Mammary epithelial cell (primary cell): ENCODE data around the gene ATP6V0A4.

Experiments used
- EZH2 ChIP-seq: IDR thresholded peaks from 2 replicates; pipeline ENCODE4 v1.6.1; 2012; ENCODE audit warnings: low read length, inconsistent platforms, borderline replicate concordance
- TF ChIP-seq, protein P1 (sequence below), 2 donors: IDR thresholded peaks in 1 of 2; conservative IDR thresholded peaks in 1 of 2; 2 replicates each; pipeline ENCODE4 v1.5.1; 2011 to 2012; ENCODE audit warnings: inconsistent platforms in 2 of 2, low read length in 2 of 2, mild to moderate bottlenecking in 2 of 2, control low read depth in 1 of 2, low read depth in 1 of 2; ENCODE audit not compliant: insufficient read depth in 1 of 2; ENCODE audit errors: extremely low read depth in 1 of 2

- TF ChIP-seq, protein P1, sequence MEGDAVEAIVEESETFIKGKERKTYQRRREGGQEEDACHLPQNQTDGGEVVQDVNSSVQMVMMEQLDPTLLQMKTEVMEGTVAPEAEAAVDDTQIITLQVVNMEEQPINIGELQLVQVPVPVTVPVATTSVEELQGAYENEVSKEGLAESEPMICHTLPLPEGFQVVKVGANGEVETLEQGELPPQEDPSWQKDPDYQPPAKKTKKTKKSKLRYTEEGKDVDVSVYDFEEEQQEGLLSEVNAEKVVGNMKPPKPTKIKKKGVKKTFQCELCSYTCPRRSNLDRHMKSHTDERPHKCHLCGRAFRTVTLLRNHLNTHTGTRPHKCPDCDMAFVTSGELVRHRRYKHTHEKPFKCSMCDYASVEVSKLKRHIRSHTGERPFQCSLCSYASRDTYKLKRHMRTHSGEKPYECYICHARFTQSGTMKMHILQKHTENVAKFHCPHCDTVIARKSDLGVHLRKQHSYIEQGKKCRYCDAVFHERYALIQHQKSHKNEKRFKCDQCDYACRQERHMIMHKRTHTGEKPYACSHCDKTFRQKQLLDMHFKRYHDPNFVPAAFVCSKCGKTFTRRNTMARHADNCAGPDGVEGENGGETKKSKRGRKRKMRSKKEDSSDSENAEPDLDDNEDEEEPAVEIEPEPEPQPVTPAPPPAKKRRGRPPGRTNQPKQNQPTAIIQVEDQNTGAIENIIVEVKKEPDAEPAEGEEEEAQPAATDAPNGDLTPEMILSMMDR (conservative IDR thresholded peaks at IDR 0.05 in 1 of 2, IDR thresholded peaks at IDR 0.05 in 1 of 2; ENCODE audit: extremely low read depth in 1 of 2, insufficient read depth in 1 of 2, low read depth in 1 of 2, low read length in 2 of 2) = no peak
- TF ChIP-seq EZH2 = no peak
Observed at GRCh38 chr7:138745189-138745588, 52.8 kb downstream of the ATP6V0A4 start.
